Brain microvascular endothelial cell (primary cell): ENCODE data around the gene PIH1D1.
"Not testable (repeated sequence)": the region's sequence is repeated elsewhere in the genome, so short reads cannot be mapped to it uniquely, and the experiment has no call there.

Experiments
- DNase-seq: peaks from one replicate; pipeline ENCODE4 v3.0.0-alpha.2; 2020
- H3K27ac ChIP-seq: fragments of 250-450 bp; sonication (Bioruptor Pico); 2 replicates; pipeline ENCODE4 v1.5.1; 2020; ENCODE audit warnings: mild to moderate bottlenecking, moderate library complexity
- H3K27me3 ChIP-seq: fragments of 250-450 bp; sonication (Bioruptor Pico); replicated peaks from 2 replicates; pipeline ENCODE4 v1.5.1; 2020; ENCODE audit warnings: mild to moderate bottlenecking
- H3K36me3 ChIP-seq: fragments of 250-450 bp; sonication (Bioruptor Pico); replicated peaks from 2 replicates; pipeline ENCODE4 v1.5.1; 2020; ENCODE audit warnings: mild to moderate bottlenecking
- H3K4me3 ChIP-seq: 2 replicates; pipeline ENCODE4 v1.5.1; 2011; ENCODE audit warnings: low read depth, mild to moderate bottlenecking, control low read depth, low read length, moderate library complexity
- in situ Hi-C: cut with HindIII; loops from 2 replicates; pipeline ENCODE4 v1.10.0; 2017; ENCODE audit warnings: low sequenced_read_pairs, low pct_ligation_motif_present
- TF ChIP-seq, protein P1 (sequence below): IDR thresholded peaks from 2 replicates; pipeline ENCODE4 v1.5.1; 2011; ENCODE audit warnings: low read depth, mild to moderate bottlenecking, moderate library complexity, low read length, control low read depth, inconsistent platforms; ENCODE audit errors: missing control alignments

PIH1D1 gene

DNA sequence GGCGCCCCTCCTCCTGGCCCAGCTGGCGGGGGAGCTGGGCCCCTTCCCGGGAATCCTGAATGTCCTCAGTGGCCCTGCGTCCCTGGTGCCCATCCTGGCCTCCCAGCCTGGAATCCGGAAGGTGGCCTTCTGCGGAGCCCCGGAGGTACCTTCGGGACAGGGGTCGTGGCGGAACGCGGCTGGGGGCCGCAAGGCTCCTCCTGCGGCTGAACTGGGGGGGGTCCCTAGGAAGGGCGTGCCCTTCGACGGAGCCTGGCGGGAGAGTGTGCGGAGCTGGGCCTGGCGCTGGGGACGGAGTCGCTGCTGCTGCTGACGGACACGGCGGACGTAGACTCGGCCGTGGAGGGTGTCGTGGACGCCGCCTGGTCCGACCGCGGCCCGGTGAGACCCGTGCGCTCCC is 10.0 kb upstream of the PIH1D1 start:
- Histone ChIP-seq H3K36me3 (peaks cover 3% of the 10 kb centered on the region), H3K4me3 (no peak overlapping the region), H3K27me3 (no peaks in the 10 kb centered on the region), H3K27ac (no peak overlapping the region)
- TF ChIP-seq, protein P1, sequence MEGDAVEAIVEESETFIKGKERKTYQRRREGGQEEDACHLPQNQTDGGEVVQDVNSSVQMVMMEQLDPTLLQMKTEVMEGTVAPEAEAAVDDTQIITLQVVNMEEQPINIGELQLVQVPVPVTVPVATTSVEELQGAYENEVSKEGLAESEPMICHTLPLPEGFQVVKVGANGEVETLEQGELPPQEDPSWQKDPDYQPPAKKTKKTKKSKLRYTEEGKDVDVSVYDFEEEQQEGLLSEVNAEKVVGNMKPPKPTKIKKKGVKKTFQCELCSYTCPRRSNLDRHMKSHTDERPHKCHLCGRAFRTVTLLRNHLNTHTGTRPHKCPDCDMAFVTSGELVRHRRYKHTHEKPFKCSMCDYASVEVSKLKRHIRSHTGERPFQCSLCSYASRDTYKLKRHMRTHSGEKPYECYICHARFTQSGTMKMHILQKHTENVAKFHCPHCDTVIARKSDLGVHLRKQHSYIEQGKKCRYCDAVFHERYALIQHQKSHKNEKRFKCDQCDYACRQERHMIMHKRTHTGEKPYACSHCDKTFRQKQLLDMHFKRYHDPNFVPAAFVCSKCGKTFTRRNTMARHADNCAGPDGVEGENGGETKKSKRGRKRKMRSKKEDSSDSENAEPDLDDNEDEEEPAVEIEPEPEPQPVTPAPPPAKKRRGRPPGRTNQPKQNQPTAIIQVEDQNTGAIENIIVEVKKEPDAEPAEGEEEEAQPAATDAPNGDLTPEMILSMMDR: no peak
- no peak for DNase-seq
- in situ Hi-C loops: no loop called here

DNA sequence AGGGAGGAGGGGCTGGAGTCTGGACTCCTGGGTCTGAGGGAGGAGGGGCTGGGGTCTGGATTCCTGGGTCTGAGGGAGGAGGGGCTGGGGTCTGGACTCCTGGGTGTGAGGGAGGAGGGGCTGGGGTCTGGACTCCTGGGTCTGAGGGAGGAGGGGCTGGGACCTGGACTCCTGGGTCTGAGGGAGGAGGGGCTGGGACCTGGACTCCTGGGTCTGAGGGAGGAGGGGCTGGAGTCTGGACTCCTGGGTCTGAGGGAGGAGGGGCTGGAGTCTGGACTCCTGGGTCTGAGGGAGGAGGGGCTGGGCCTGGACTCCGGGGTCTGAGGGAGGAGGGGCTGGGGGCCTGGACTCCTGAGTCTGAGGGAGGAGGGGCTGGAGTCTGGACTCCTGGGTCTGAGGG is 9.5 kb upstream of the PIH1D1 start:
- H3K27ac ChIP-seq, H3K36me3 ChIP-seq, H3K4me3 ChIP-seq, H3K27me3 ChIP-seq, DNase-seq, in situ Hi-C loops: not testable (repeated sequence)

DNA sequence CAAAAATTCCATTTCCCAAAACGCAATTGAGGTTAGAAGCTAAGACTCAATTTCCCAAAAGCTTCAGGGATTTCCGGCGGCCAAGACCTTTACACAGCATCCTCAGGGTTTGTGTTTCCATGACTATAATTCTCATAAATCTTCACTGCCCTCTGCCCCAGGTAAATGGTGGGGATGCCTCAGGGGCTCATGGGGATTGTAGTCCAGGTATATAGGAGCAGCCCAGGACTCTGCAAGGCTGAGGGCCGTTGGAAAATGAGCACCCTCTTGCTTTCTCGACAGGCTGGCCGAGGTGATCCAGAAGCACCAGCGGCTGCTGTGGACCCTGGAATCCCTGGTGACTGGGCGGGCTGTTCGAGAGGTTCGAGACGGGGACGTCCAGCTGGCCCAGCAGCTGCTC is 7.8 kb upstream of the PIH1D1 start:
- in situ Hi-C loops: no loop called here

DNA sequence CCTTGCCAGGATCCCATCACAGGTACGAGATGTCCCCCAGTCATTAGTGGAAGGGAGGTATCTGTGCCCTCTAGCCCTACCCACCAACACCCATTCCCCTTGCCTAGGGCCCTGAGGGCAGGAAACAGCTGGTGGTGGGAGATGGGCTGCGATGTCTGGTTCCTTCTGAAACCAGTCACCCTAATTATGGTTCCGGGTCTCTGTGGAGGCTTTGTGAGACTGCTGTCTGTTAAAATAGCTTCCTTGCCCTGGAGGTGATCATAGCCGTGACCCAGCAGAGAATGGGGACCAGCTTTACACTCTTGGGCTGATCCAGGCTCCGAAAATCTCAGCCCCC is 6.9 kb upstream of the PIH1D1 start:
- Histone ChIP-seq H3K4me3 (no peak overlapping the region), H3K27ac (no peak overlapping the region), H3K36me3 (no peaks in the 10 kb centered on the region), H3K27me3 (no peaks in the 10 kb centered on the region)
- in situ Hi-C loops: no loop called here
- no peak for DNase-seq
- TF ChIP-seq, protein P1: no peak

More for the DNA sequence above, 7.8 kb upstream of the PIH1D1 start:
- no peak for DNase-seq
- H3K27me3 ChIP-seq: no peaks in the 10 kb centered on the region
- H3K27ac ChIP-seq: no peak overlapping the region
- no peak overlapping the region for H3K4me3 ChIP-seq
- TF ChIP-seq, protein P1: no peak
- H3K36me3 ChIP-seq: no peaks in the 10 kb centered on the region

DNA sequence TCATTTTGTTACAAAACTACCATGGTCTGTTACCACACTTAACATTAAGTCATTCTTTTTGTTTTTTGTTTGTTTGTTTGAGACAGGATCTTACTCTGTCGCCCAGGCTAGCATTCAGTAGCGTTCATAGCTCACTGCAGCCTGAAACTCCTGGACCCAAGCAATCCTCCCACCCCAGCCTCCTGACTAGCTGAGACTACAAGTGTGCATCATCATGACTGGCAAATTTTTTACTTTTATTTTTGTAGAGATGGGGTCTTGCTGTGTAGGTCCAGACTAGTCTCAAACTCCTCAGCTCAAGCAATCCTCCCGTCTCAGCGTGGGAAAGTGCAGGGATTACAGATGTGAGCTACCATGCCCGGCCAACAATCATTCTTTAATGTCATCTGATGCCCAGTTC is 4.7 kb upstream of the PIH1D1 start:
- TF ChIP-seq, protein P1: no peak
- DNase-seq: no peak
- H3K27ac ChIP-seq: no peak overlapping the region
- no peaks in the 10 kb centered on the region for H3K27me3 ChIP-seq
- no peak overlapping the region for H3K4me3 ChIP-seq
- H3K36me3 ChIP-seq: no peaks in the 10 kb centered on the region
- in situ Hi-C loops: no loop called here

DNA sequence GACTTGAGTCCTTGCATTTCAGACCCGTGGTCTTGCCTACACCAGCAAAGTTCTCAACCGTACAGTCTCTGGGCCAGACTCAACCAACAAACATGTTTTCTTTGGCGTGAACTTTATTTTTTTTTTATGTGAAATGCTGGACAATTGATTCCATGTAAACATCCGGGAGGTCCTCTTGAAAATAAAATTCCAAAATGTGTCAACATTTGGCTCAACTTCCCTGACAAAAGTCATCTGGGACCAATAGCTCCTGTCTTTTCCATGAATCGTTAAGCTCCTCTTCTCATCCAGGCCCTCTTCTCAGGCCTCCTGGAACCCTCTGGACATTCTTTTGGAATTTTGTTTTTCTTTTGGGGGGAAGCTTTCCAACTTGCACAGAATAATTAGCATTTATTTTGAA is 4.2 kb upstream of the PIH1D1 start:
- in situ Hi-C loops: no loop called here
- TF ChIP-seq, protein P1: no peak
- Histone ChIP-seq H3K27me3 (no peaks in the 10 kb centered on the region), H3K27ac (no peak overlapping the region), H3K36me3 (no peaks in the 10 kb centered on the region), H3K4me3 (no peak overlapping the region)
- no peak for DNase-seq
